A673 (cell line): ENCODE results near the gene TMEM9B.

Experiments
- CTCF ChIP-seq: fragments of 300-800, 200-600 bp; sonication (generic); conservative IDR thresholded peaks from 2 replicates; pipeline ENCODE4 v1.5.1; 2017; ENCODE audit warnings: low read depth, mild to moderate bottlenecking, antibody characterized with exemption, low read length, moderate library complexity, mixed read lengths
- EZH2 ChIP-seq: fragments of 200-600 bp; sonication (generic); IDR thresholded peaks from 2 replicates; pipeline ENCODE4 v1.6.1; 2017; ENCODE audit warnings: borderline replicate concordance, low read depth, mild to moderate bottlenecking, mixed read lengths, antibody characterized with exemption, low read length; ENCODE audit not compliant: poor library complexity, severe bottlenecking

DNA sequence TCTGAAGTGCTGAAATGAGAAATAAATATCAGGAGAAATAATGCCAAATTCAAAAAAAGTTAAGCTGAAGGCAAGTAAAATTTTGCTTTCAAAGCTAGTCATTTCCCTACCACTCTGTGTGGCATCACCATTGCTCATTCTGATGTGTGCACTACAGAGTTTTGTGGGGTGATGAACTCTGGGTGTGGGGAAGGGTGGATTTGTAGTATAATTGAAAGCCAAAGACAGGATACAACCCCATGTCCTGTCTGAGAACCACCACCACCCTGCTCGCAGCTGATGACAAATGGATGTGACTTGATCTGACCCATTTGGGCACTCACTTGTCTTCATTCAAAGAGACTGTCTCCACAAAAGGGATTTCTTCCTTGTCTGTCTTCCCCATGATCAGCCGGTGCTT lies 19.3 kb upstream of the TMEM9B start:
- TF ChIP-seq CTCF (no peak), EZH2 (no peak)
